Measurements from ENCODE around the gene TMEM129. TPM values are rescaled to one million over a fixed set of nuclear protein-coding genes. Genes with fewer than 3 reads are reported as not detected.

Gene TMEM129
- total RNA-seq, 2 experiments from 2014 or later: 39.2 to 44.0 TPM

DNA sequence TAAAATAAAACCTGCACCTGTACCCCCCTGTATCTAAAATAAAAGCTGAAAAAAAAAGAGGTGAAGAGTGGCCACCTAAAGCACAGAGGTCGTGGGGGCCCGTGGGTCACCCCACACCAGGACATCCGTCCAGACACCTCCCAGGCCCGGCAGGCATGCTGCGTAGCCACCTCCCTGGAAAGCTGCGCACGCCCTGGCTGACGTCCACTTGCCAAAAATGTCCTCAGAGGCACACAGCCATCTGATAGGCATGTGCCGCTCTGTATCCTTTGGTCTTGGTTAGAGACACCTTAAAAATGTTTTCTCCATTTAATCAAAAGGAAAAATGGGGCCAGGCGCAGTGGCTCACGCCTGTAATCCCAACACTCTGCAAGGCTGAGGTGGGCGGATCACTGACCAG is 54.7 kb downstream of the TMEM129 start:
- Histone ChIP-seq H3K36me3 (ENCODE audit: insufficient read depth, low read length) (no peaks in the 10 kb centered on the region), H3K4me2 (ENCODE audit: low read length) (no peak overlapping the region), H3K4me3 (ENCODE audit: low read depth, low read length, poor library complexity, severe bottlenecking) (no peak overlapping the region), H3K79me2 (ENCODE audit: insufficient read depth, low read depth, low read length) (no peaks in the 10 kb centered on the region), H3K9me2 (ENCODE audit: insufficient read depth, low read length) (no peaks in the 10 kb centered on the region), H3K9me3 (ENCODE audit: low read length) (0 out of 2 replicates have a peak, but pooled peaks cover 3% of the 10 kb centered on the region), H4K20me1 (ENCODE audit: insufficient read depth, low read length) (no peaks in the 10 kb centered on the region), H2AFZ (ENCODE audit: low read length) (no peak overlapping the region), H3K4me1 (ENCODE audit: insufficient read depth, low read length, poor library complexity, severe bottlenecking) (no peaks in the 10 kb centered on the region), H3K27ac (ENCODE audit: low read depth, low read length, poor library complexity, severe bottlenecking) (no peak overlapping the region)
- intact Hi-C loops (cut with micrococcal nuclease; ENCODE audit: unreplicated experiment): no loop called here
- ChIA-PET CTCF (ENCODE audit: unreplicated experiment) (no interaction called here), POLR2A (no interaction called here)
- DNase-seq (ENCODE audit: low spot score): no peak
- BruUV-seq (replicated peaks): no TSS peak
- TF ChIP-seq EZH2phosphoT487 (IDR thresholded peaks at IDR 0.05; ENCODE audit: borderline replicate concordance, low read depth, low read length): no peak
- TF ChIP-seq, protein P1, sequence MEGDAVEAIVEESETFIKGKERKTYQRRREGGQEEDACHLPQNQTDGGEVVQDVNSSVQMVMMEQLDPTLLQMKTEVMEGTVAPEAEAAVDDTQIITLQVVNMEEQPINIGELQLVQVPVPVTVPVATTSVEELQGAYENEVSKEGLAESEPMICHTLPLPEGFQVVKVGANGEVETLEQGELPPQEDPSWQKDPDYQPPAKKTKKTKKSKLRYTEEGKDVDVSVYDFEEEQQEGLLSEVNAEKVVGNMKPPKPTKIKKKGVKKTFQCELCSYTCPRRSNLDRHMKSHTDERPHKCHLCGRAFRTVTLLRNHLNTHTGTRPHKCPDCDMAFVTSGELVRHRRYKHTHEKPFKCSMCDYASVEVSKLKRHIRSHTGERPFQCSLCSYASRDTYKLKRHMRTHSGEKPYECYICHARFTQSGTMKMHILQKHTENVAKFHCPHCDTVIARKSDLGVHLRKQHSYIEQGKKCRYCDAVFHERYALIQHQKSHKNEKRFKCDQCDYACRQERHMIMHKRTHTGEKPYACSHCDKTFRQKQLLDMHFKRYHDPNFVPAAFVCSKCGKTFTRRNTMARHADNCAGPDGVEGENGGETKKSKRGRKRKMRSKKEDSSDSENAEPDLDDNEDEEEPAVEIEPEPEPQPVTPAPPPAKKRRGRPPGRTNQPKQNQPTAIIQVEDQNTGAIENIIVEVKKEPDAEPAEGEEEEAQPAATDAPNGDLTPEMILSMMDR (conservative IDR thresholded peaks at IDR 0.05; ENCODE audit: low read length): no peak

Small RNAs within 50 kb of the gene (small RNA-seq; reads per million reads assigned to genes)
- gene RF00019: not detected

Other genes starting within 250 kb of the TMEM129 start
- gene FAM53A, start 37.0 kb downstream of the TMEM129 start, total RNA-seq (2014; rRNA removed; shearing (Covaris generic)): 0.98 and 1.4 TPM in 2 replicates
- 1.5 and 1.8 TPM in 2 replicates for gene FAM53A, start 37.0 kb downstream of the TMEM129 start, total RNA-seq (2022)
- 191 and 196 TPM in 2 replicates for gene SLBP, start 9.0 kb downstream of the TMEM129 start, total RNA-seq (2014; rRNA removed; shearing (Covaris generic))
- 159 and 161 TPM in 2 replicates for gene SLBP, start 9.0 kb downstream of the TMEM129 start, total RNA-seq (2022)
- gene TACC3, start 198 bp upstream of the TMEM129 start, total RNA-seq (2014; rRNA removed; shearing (Covaris generic)): 100 and 130 TPM in 2 replicates
- 257 and 272 TPM in 2 replicates for gene TACC3, start 198 bp upstream of the TMEM129 start, total RNA-seq (2022)
- not detected in 2 replicates for gene FGFR3, start 72.0 kb upstream of the TMEM129 start, total RNA-seq (2014; rRNA removed; shearing (Covaris generic))
- not detected in 2 replicates for gene FGFR3, start 72.0 kb upstream of the TMEM129 start, total RNA-seq (2022)
- 58.3 and 60.0 TPM in 2 replicates for gene LETM1, start 134.8 kb upstream of the TMEM129 start, total RNA-seq (2014; rRNA removed; shearing (Covaris generic))
- gene LETM1, start 134.8 kb upstream of the TMEM129 start, total RNA-seq (2022): 61.7 and 66.8 TPM in 2 replicates
- gene NSD2, start 150.1 kb upstream of the TMEM129 start, total RNA-seq (2014; rRNA removed; shearing (Covaris generic)): 158 and 169 TPM in 2 replicates
- 329 and 372 TPM in 2 replicates for gene NSD2, start 150.1 kb upstream of the TMEM129 start, total RNA-seq (2022)

Measured in OCI-LY7 (cell line).